GM18507 (cell line): ENCODE measurements around the gene UBE2A.

ENCODE experiments used
- DNase-seq: peaks from one replicate; pipeline ENCODE4 v3.0.0; 2011; ENCODE audit warnings: low read depth; ENCODE audit not compliant: insufficient read length; ENCODE audit errors: extremely low spot score
- FAIRE-seq: peaks from 2 replicates; lab custom pipeline; 2011; peaks lifted over from hg19 to GRCh38; lab: Jason Lieb, UNC

The UBE2A gene

GRCh38 chrX:119574394-119575266 is at the start of gene UBE2A:
Gene UBE2A (plus strand): TSS chrX:119574563. CDS start chrX:119574712, 149 bp downstream.
- DNase-seq (peak; percentile 71), FAIRE-seq (peak; percentile 98)

GRCh38 chrX:119529345-119530276 is 44.8 kb upstream of the UBE2A start:
- no peak for DNase-seq

GRCh38 chrX:119537487-119537886 is 36.9 kb upstream of the UBE2A start:
- no peak for DNase-seq

More at GRCh38 chrX:119529345-119530276, 44.8 kb upstream of the UBE2A start:
- peak; percentile 29 for FAIRE-seq

GRCh38 chrX:119539872-119540271 is 34.5 kb upstream of the UBE2A start:
- DNase-seq (no peak), FAIRE-seq (no peak)

More at GRCh38 chrX:119537487-119537886, 36.9 kb upstream of the UBE2A start:
- FAIRE-seq = no peak

GRCh38 chrX:119541188-119541587 is 33.2 kb upstream of the UBE2A start:
- DNase-seq = no peak
- no peak for FAIRE-seq

GRCh38 chrX:119549327-119550016 is 24.9 kb upstream of the UBE2A start:
- no peak for DNase-seq
- FAIRE-seq = peak; percentile 9

GRCh38 chrX:119552508-119552907 is 21.9 kb upstream of the UBE2A start:
- FAIRE-seq (no peak), DNase-seq (no peak)

- DNase-seq (peak; percentile 69), FAIRE-seq (peak; percentile 100)
Measured at GRCh38 chrX:119565107-119565663, 9.2 kb upstream of the UBE2A start, which contains the start of gene STEEP1. Gene STEEP1 (minus strand): TSS chrX:119565409. CDS start chrX:119565355, 54 bp downstream.

- FAIRE-seq = no peak
- no peak for DNase-seq
Measured at GRCh38 chrX:119570351-119570835, 4.0 kb upstream of the UBE2A start.

GRCh38 chrX:119573222-119573621 is 1.1 kb upstream of the UBE2A start:
- FAIRE-seq (no peak), DNase-seq (no peak)

GRCh38 chrX:119573840-119574393 is 446 bp upstream of the UBE2A start:
- DNase-seq = no peak
- no peak for FAIRE-seq

GRCh38 chrX:119579414-119579813 is 5.1 kb downstream of the UBE2A start:
- peak; percentile 12 for FAIRE-seq
- no peak for DNase-seq

GRCh38 chrX:119583431-119584059 is 9.2 kb downstream of the UBE2A start:
- DNase-seq (no peak), FAIRE-seq (peak; percentile 24)

- DNase-seq (no peak), FAIRE-seq (no peak)
Measured at GRCh38 chrX:119589810-119590209, 15.4 kb downstream of the UBE2A start.

GRCh38 chrX:119602701-119603255 is 28.4 kb downstream of the UBE2A start:
- FAIRE-seq = no peak
- DNase-seq = no peak

GRCh38 chrX:119604766-119605463 is 30.6 kb downstream of the UBE2A start:
- DNase-seq (no peak), FAIRE-seq (peak; percentile 56)

GRCh38 chrX:119605464-119606279 is 31.3 kb downstream of the UBE2A start:
- DNase-seq (no peak), FAIRE-seq (no peak)
